Fibroblast of skin of right quadriceps (primary cell): Measurements from ENCODE around the gene ITPRIPL2.
A peak's percentile ranks its signal among the peaks of the same experiment; 100 is the strongest.

Experiments
- DNase-seq: peaks from one replicate; pipeline ENCODE4 v3.0.0-alpha.2; 2013

The ITPRIPL2 gene

GRCh38 chr16:19145010-19145409 is 31.2 kb downstream of the ITPRIPL2 start:
- no peak for DNase-seq

- DNase-seq: no peak
These were observed 33.4 kb downstream of the ITPRIPL2 start for GRCh38 chr16:19147126-19147525.

- DNase-seq: no peak
These were observed 33.9 kb downstream of the ITPRIPL2 start for GRCh38 chr16:19147627-19148026.

- no peak for DNase-seq
These were observed 34.4 kb downstream of the ITPRIPL2 start for GRCh38 chr16:19148189-19148588.

GRCh38 chr16:19151310-19151709 is 37.5 kb downstream of the ITPRIPL2 start:
- DNase-seq: no peak

GRCh38 chr16:19152042-19152441 is 38.3 kb downstream of the ITPRIPL2 start:
- DNase-seq: no peak

- no peak for DNase-seq
These were observed 40.1 kb downstream of the ITPRIPL2 start for GRCh38 chr16:19153876-19154275.

- no peak for DNase-seq
These were observed 48.3 kb downstream of the ITPRIPL2 start for GRCh38 chr16:19162085-19162484.

- no peak for DNase-seq
These were observed 49.5 kb downstream of the ITPRIPL2 start for GRCh38 chr16:19163215-19163614.

GRCh38 chr16:19164285-19164684 is 50.5 kb downstream of the ITPRIPL2 start:
- DNase-seq: no peak

- DNase-seq: no peak
These were observed 51.3 kb downstream of the ITPRIPL2 start for GRCh38 chr16:19165101-19165500.

- DNase-seq: no peak
These were observed 52.7 kb downstream of the ITPRIPL2 start for GRCh38 chr16:19166500-19166899.

GRCh38 chr16:19167710-19168370 is 54.1 kb downstream of the ITPRIPL2 start, which contains the start of gene SYT17:
Gene SYT17 (plus strand): TSS chr16:19168240. CDS start chr16:19168647, 407 bp downstream.
- DNase-seq: peak; percentile 32

- DNase-seq: no peak
These were observed 54.8 kb downstream of the ITPRIPL2 start for GRCh38 chr16:19168371-19169081.

GRCh38 chr16:19169082-19169639 is 55.4 kb downstream of the ITPRIPL2 start:
- no peak for DNase-seq

GRCh38 chr16:19170043-19170655 is 56.4 kb downstream of the ITPRIPL2 start:
- no peak for DNase-seq
